Measurements from ENCODE around the gene RGL3. TPM values are rescaled to one million over a fixed set of nuclear protein-coding genes. Genes with fewer than 3 reads are reported as not detected.
"Not testable (repeated sequence)": the region's sequence is repeated elsewhere in the genome, so short reads cannot be mapped to it uniquely, and the experiment has no call there.

The RGL3 gene
- total RNA-seq, 2 donors from 2014 or later = 125 to 131 TPM

DNA sequence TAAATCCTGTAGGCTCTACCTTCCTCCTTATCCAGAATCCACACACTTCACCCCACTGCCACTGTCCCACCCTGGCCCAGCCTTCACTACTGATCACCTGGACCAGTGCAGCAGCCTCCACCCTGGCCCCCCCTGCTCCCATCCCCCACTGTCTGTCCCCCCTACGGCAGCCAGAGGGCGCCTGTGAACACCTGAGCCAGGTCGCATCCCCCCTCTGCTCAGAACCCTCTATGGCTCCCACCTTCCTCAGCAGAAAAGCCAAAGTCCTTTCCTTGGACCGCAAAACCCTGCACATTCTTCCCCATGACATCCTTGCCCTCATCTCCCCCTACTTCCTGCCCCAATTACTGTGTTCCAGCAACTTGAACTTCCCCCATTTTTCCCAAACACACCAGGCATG is 41.1 kb upstream of the RGL3 start:
- H3K4me3 ChIP-seq (ENCODE audit: low read length) = no peak overlapping the region
- H3K27ac Mint-ChIP-seq = no peak overlapping the region
- H3K4me3 Mint-ChIP-seq = no peak overlapping the region
- H3K27me3 ChIP-seq (ENCODE audit: control insufficient read depth, insufficient read depth, low read length, poor library complexity, severe bottlenecking) = no peaks in the 10 kb centered on the region
- TF ChIP-seq CTCF (conservative IDR thresholded peaks at IDR 0.05) = peak; percentile 59
- peak; percentile 61 for DNase-seq
- H3K4me1 Mint-ChIP-seq = no peaks in the 10 kb centered on the region
- H3K36me3 ChIP-seq (ENCODE audit: control insufficient read depth, insufficient read depth, low read length) = no peaks in the 10 kb centered on the region
- H3K27me3 Mint-ChIP-seq (ENCODE audit: insufficient read depth) = no peaks in the 10 kb centered on the region
- WGBS, 2 experiments (ENCODE audit: insufficient coverage in 1 of 2, insufficient read length in 1 of 2) = 61 to 92% methylated on average over 2 to 4 of the region's 4 CpGs
- H3K36me3 Mint-ChIP-seq (ENCODE audit: low read depth) = no peaks in the 10 kb centered on the region
- no peak overlapping the region for H3K27ac ChIP-seq (ENCODE audit: low read depth, low read length)
- H3K9me3 Mint-ChIP-seq = no peaks in the 10 kb centered on the region
- H3K4me1 ChIP-seq (ENCODE audit: control insufficient read depth, insufficient read depth, low read length) = no peaks in the 10 kb centered on the region
- H3K9me3 ChIP-seq (ENCODE audit: control insufficient read depth, low read length) = no peaks in the 10 kb centered on the region
- no peak overlapping the region for H3K9ac ChIP-seq (ENCODE audit: extremely low read depth, low read length, poor library complexity, severe bottlenecking)

DNA sequence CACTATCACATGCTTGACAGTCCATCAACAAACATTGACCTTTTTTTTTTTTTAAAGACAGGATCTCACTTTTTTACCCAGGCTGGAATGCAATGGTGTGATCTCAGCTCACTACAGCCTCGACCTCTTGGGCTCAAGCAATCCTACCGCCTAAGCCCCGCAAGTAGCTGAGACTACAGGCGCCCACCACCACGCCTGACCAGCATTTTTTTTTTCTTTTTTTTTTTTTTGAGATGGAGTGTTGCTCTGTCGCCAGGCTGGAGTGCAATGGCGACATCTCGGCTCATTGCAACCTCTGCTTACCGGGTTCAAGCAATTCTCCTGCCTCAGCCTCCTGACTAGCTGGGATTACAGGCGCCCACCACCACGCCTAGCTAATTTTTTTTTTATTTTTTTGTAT is 39.8 kb upstream of the RGL3 start:
- H3K4me3 ChIP-seq (ENCODE audit: low read length); DNase-seq; H3K36me3 Mint-ChIP-seq (ENCODE audit: low read depth); H3K27me3 ChIP-seq (ENCODE audit: control insufficient read depth, insufficient read depth, low read length, poor library complexity, severe bottlenecking); H3K27me3 Mint-ChIP-seq (ENCODE audit: insufficient read depth); H3K36me3 ChIP-seq (ENCODE audit: control insufficient read depth, insufficient read depth, low read length); H3K4me1 ChIP-seq (ENCODE audit: control insufficient read depth, insufficient read depth, low read length); H3K27ac Mint-ChIP-seq; H3K9me3 ChIP-seq (ENCODE audit: control insufficient read depth, low read length); H3K27ac ChIP-seq (ENCODE audit: low read depth, low read length); H3K4me3 Mint-ChIP-seq; H3K9me3 Mint-ChIP-seq; H3K9ac ChIP-seq (ENCODE audit: extremely low read depth, low read length, poor library complexity, severe bottlenecking); H3K4me1 Mint-ChIP-seq: not testable (repeated sequence)
- WGBS, 2 experiments (ENCODE audit: insufficient coverage in 1 of 2, insufficient read length in 1 of 2) = 89% methylated on average over 6 to 11 of the region's 11 CpGs

GRCh38 chr19:11458236-11458900 is 39.3 kb upstream of the RGL3 start:
- no peak overlapping the region for H3K27ac ChIP-seq (ENCODE audit: low read depth, low read length)
- DNase-seq = no peak
- Mint-ChIP-seq H3K27ac (no peak overlapping the region), H3K27me3 (ENCODE audit: insufficient read depth) (no peaks in the 10 kb centered on the region), H3K4me3 (no peak overlapping the region), H3K36me3 (ENCODE audit: low read depth) (no peaks in the 10 kb centered on the region), H3K4me1 (no peaks in the 10 kb centered on the region), H3K9me3 (no peaks in the 10 kb centered on the region)
- TF ChIP-seq CTCF (conservative IDR thresholded peaks at IDR 0.05) = no peak
- H3K27me3 ChIP-seq (ENCODE audit: control insufficient read depth, insufficient read depth, low read length, poor library complexity, severe bottlenecking) = no peaks in the 10 kb centered on the region
- no peak overlapping the region for H3K4me3 ChIP-seq (ENCODE audit: low read length)
- H3K4me1 ChIP-seq (ENCODE audit: control insufficient read depth, insufficient read depth, low read length) = no peaks in the 10 kb centered on the region
- WGBS, 2 experiments (ENCODE audit: insufficient coverage in 1 of 2, insufficient read length in 1 of 2) = 94 to 97% methylated on average over 10 to 19 of the region's 19 CpGs
- no peak overlapping the region for H3K9ac ChIP-seq (ENCODE audit: extremely low read depth, low read length, poor library complexity, severe bottlenecking)
- no peaks in the 10 kb centered on the region for H3K36me3 ChIP-seq (ENCODE audit: control insufficient read depth, insufficient read depth, low read length)
- no peaks in the 10 kb centered on the region for H3K9me3 ChIP-seq (ENCODE audit: control insufficient read depth, low read length)

GRCh38 chr19:11457831-11458230 is 38.7 kb upstream of the RGL3 start:
- no peak for TF ChIP-seq CTCF (conservative IDR thresholded peaks at IDR 0.05)
- H3K9me3 ChIP-seq (ENCODE audit: control insufficient read depth, low read length) = no peaks in the 10 kb centered on the region
- H3K36me3 Mint-ChIP-seq (ENCODE audit: low read depth) = no peaks in the 10 kb centered on the region
- no peaks in the 10 kb centered on the region for H3K4me1 ChIP-seq (ENCODE audit: control insufficient read depth, insufficient read depth, low read length)
- WGBS, 2 experiments (ENCODE audit: insufficient coverage in 1 of 2, insufficient read length in 1 of 2) = 93 to 96% methylated on average over 13 to 20 of the region's 20 CpGs
- H3K27me3 Mint-ChIP-seq (ENCODE audit: insufficient read depth) = no peaks in the 10 kb centered on the region
- H3K4me3 ChIP-seq (ENCODE audit: low read length) = no peak overlapping the region
- no peaks in the 10 kb centered on the region for H3K36me3 ChIP-seq (ENCODE audit: control insufficient read depth, insufficient read depth, low read length)
- H3K9me3 Mint-ChIP-seq = no peaks in the 10 kb centered on the region
- H3K27ac Mint-ChIP-seq = no peak overlapping the region
- H3K9ac ChIP-seq (ENCODE audit: extremely low read depth, low read length, poor library complexity, severe bottlenecking) = no peak overlapping the region
- no peak overlapping the region for H3K27ac ChIP-seq (ENCODE audit: low read depth, low read length)
- H3K27me3 ChIP-seq (ENCODE audit: control insufficient read depth, insufficient read depth, low read length, poor library complexity, severe bottlenecking) = no peaks in the 10 kb centered on the region
- no peak for DNase-seq
- H3K4me3 Mint-ChIP-seq = no peak overlapping the region
- H3K4me1 Mint-ChIP-seq = no peaks in the 10 kb centered on the region
